AG08396 (cell line): Measurements from ENCODE around the gene DISP3.

Experiments used
- DNase-seq: peaks from one replicate; pipeline ENCODE4 v3.0.0; 2012; ENCODE audit warnings: low spot score, mixed read lengths

DISP3 gene

DNA sequence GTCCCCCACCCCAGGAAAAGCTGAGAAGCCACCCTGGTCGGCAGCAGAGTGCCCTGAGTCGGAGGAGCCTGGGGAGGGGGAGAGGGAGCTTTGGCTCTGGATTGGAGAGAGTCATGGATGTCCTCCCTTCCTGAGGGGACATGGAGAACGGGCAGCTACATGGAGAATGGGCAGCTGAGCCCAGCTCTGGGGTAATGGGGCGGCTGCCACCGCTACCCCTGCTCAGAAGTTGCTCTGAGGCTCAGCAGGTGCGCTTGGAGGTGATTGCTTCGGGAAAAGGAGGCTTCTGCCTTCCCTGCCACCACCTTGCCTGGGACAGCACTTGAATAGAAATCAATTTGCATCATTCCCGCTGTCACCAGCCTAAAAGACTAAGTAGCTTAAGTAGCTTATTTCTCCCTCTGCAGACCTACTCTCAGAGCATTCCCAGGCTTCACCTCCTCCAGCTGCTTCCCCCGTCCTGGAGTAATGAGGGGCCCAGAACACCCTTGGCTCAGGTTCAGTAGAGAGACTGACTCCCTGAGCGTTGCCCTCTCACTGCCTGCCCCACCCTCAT lies 8.3 kb downstream of the DISP3 start:
- DNase-seq, result no peak

DNA sequence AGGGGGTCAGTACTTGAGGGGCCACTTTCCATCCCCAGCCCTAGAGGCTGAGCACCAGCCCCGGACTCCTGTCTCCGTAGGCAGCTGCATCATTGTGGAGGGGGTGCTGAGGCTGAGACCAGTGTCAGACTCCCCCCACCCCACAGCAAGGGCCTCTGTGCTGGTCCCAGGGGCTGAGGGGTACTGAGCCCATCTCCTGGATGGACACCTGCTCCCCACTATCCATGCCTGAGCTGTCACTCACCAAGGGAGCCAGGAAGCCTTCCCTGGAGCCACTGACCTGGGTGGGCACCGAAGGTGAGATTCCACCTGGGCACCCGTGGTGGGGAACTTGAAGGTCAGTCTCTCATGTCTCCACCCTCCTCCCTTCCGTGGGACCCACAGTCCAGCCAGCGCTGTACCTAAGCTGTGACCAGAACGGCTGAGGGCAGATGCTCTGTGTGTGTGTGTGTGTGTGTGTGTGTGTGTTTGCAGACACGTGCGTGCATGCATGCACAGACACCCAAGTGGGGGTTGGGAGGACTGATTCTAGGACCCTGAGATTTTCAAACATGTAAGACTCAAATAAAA lies 9.3 kb downstream of the DISP3 start:
- DNase-seq, result no peak

GRCh38 chr1:11488966-11489625 lies 10.1 kb downstream of the DISP3 start:
- no peak for DNase-seq

- DNase-seq, result no peak
These were observed 13.3 kb downstream of the DISP3 start for GRCh38 chr1:11492235-11492634.

DNA sequence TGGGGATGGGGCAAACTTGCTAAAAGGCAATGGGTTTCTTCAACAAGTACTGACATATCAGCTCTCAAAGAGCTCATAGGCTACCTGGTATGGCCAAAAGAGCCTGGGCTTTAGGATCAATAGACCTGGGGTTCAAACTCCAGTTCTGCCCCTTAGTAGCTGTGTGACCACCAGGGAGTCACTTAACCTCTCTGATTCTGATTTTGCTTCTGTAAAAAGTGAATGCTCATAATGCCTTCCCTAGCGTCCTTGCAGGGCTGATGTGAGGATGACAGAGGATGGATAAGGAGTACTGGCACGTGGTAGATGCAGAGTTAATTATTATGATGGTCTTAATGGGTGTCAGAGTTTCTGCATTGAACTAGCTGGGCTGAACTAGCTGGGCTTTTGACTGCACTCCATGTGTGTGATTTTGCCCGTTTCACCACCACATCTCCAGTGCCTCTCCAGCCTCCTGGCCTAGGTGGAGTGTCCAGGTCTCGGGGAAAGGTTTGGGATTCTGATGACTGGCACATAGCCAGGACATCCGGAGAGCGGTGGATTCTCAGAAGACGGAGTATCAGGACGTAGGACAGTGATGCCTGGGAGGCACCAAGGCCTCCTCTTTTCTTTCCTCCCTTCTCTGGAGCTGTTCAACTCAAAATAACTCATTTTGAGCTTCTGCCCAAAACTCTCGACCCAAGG lies 15.2 kb downstream of the DISP3 start:
- no peak for DNase-seq

DNA sequence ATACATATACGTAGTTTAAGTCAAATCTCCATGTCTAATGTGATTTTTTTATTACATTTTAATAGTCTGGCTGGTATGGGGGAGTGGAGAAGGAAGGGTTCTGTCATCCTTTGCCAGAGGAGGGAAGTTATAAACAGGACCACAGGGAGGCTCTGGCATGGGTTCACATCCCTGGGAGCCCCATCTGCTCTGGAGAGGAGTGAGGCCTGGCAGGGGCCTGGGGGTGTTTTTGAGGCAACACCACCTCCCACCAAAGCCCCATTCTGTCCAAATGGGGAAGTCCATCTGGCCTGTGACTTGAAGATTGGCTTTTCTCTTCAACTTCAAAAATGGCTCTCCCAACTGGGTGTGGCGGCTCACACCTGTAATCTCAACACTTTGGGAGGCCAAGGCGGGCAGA lies 15.8 kb downstream of the DISP3 start:
- no peak for DNase-seq

- DNase-seq, result no peak
These were observed 16.6 kb downstream of the DISP3 start for GRCh38 chr1:11495579-11495978.

- no peak for DNase-seq
These were observed 17.7 kb downstream of the DISP3 start for GRCh38 chr1:11496551-11497080.

DNA sequence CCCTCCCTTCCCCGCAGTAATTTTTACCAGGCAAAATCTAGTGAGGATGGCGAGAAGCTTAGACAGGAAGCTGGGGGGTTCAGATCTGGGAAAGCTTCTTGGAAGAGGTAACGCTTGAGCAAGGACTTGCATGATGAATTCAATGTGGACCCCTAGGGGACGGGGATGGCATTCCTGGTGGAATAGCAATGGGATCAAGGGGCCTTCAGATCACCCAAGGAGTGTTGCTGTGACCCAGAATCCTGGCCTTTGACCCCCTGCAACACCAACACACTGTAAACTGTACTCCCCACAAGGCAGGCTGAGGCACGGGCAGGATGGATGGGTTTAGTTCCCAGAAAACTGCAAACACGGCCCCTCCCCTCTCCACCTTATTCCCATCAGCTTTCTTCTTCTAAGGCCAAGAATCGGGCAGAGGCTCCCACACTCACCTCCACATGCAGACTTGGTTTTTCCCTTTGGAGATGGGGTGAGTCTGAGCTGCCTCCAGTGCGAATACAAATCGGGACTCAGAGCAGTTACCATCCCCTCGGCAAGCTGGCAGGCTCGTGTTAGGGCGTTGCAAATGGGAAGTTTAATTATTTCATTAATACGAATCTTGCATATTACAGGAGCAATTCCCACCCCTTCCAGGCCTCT lies 20.1 kb downstream of the DISP3 start:
- no peak for DNase-seq

DNA sequence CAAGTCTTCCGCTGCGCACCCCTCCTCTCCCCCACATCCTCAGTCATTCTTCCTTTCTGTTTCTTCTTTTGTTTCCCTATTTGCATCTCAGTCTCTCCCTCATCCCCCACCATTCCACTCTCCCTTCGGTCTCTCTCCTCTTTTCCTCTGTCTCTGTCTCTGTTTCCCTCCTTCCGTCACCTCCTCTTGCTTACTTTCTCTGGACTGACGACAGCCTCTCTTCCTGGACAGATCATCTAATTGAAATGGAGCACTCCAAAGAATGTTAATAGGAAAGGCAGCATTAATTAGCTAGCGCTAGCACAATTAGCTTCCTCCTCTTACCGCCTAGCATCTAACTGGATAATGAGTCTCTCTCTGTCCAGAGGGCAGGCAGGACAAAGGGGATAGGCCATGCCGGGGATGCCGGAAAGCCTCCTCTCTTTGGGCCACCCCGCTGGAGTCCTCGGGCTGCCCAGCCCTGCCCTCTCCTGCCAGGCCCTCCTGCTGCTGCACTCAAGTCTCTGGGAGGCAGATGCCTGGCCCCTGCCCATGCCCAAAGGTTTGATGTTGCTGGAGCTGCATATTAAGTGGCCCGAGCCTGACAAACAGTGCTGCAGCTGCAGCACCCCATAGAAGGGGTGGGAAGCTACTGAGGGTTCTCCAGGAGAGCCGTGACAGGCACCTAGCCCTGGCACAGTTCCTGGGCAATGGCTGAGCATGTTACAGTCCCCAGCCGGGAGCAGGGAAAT lies 20.8 kb downstream of the DISP3 start:
- no peak for DNase-seq

DNA sequence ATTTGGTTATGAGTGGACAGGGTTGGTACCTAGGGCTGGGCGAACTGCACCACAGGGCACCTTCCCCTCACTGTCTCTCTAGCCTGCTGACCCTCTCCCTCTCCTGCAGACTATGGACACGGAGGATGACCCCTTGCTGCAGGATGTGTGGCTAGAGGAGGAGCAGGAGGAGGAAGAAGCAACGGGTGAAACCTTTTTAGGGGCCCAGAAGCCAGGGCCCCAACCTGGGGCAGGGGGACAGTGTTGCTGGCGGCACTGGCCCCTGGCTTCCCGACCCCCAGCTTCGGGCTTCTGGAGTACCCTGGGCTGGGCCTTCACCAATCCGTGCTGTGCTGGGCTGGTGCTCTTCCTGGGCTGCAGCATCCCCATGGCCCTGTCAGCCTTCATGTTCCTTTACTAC lies 21.9 kb downstream of the DISP3 start:
- DNase-seq, result no peak

GRCh38 chr1:11501491-11501897 lies 22.5 kb downstream of the DISP3 start:
- DNase-seq, result no peak

GRCh38 chr1:11501906-11502485 lies 23.0 kb downstream of the DISP3 start:
- DNase-seq, result no peak

DNA sequence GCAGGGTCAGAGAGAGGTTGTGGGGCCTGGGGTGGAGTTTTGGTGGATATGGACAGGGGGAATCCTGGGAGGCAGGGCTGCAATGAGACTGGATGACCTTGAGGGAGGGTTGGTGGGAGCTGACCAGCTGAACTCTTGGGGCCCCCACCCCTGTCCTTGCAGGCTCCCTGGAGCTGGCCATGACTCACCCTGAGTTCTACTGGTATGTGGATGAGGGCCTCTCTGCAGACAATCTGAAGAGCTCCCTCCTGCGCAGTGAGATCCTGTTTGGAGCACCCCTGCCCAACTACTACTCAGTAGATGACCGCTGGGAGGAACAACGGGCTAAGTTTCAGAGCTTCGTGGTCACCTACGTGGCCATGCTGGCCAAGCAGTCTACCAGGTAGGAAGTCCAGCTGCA lies 23.6 kb downstream of the DISP3 start:
- no peak for DNase-seq

DNA sequence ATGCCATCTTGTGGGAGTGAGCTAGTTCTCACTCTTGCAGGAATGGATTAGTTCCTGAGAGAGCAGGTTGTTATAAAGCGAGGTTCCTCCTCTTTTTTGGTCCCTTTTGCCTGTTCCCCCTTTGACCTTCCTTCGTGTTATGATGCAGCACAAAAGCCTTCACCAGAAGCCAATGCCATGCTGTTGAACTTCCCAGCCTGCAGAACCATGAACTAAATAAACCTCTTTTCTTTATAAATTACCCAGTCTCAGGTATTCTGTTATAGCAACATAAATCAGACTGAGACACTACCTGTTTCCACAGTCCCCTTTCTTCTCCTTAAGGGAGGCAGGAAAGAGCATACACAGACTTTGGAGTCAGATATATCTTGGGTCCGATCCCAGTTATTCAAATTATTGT lies 25.6 kb downstream of the DISP3 start:
- DNase-seq, result no peak

DNA sequence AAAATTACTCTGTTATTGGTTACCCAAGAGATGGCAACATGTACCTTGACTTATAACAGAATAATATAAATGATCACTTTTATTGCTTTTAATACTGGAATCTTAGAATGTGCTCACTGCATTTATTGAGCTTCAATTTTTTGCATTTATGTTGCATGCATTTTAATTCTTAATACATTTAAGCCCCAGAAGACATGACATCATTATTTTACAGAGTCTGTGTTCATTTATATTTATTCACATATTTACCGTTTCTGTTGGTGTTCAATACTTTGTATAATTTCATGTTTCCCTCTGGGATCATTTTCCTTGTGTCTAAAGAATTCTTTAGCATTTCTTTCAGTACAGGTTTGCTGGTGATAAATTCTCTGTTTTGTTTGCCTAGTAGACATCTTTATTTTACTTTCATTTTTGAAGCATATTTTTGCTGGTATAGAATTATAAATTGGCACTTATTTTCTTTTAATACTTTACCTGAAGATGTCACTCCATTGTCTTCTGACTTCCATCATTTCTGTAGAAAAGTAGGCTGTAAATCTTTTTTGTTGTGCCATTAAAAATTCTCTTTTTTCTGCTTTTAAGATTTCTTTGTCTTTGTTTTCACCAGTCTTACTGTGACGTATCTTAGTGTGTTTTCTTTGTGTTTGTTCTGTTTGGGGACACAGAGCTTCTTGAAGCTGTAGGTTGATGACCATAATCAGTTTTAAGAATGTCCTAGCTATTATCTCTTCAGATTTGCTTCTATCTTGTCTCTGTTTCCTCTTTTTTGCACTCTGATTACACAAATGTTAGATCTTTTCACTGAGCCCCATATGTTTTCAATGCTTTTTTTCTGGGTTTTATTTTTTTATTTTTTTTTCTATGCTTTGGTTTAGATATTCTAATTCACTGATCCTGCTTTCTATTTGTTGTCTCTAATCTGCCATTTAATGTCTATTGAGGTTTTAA lies 26.9 kb downstream of the DISP3 start:
- DNase-seq, result no peak

GRCh38 chr1:11507309-11507708 lies 28.4 kb downstream of the DISP3 start:
- DNase-seq, result no peak

DNA sequence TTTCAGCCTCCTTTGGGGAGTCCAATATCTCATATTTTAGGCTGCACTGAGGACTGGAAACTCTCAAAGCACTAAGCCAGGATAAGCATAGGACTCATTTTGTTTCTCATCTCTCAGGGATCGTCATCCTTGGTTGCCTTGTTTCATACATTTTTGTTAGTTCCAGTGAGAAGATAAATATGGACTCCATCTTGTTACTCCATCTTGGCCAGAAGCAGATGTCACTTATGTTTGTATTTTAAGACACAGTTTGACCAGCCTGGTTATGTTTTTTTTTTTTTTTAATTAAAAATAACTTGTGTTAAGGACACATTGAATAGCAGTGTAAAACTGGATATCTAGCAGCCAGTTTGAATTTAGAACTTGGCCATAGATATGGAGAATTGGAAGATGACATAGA lies 34.7 kb downstream of the DISP3 start:
- DNase-seq, result no peak

DNA sequence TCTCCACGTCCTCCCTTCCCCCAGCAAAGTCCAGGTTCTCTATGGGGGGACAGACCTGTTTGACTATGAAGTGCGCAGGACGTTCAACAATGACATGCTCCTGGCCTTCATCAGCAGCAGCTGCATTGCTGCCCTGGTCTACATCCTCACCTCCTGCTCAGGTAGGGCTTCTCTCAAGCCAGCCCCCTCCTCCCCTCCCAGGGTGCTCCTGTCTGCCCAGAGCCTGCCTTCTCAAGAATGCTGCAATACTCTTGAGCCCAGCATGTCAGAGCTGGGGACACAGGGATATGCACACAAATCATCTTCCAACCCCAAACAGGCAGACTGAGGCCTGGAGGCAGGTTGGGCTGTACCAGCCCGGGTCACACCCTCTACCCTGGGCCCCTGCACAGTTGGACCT lies 35.4 kb downstream of the DISP3 start:
- no peak for DNase-seq
